Measurements from ENCODE around the gene LBR.

DNA sequence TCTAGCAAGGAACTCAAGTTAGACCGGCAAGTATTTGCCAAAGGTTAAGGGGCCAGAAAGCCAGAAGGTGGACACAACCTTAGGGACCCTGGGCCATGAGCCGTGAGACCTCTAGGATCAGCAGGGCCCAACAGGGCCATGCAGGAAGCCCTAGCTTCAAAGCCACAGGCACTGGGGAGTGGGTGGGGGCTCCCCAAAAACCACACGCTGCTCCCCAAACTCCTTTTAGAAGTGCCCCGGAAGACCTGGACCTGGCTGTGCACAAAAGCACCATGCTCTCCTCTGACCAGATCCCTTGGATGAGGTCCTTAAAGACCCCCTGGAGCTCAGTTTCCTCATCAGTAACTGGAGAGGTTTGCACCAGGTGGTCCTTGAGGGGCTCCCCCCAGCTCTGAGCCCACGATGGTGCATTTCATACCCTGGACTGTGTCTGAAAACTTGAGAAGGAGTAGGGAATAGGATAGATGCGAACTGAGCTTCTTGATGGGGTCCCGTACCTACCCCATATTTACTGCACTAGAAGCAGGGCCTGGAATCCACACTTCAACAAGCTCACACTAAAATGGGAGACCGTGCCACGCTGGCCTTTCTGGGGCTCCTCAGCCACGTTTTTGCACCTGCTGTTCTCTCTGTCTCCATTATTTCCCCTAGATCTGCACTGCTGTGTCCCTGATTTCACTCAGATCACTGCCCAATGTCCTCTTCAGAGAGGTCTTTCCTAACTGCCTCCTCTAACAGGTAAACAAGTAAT is 40.6 kb upstream of the LBR start:
- TF ChIP-seq POLR2AphosphoS5 (IDR thresholded peaks at IDR 0.05) = no peak
- TF ChIP-seq, protein P1, sequence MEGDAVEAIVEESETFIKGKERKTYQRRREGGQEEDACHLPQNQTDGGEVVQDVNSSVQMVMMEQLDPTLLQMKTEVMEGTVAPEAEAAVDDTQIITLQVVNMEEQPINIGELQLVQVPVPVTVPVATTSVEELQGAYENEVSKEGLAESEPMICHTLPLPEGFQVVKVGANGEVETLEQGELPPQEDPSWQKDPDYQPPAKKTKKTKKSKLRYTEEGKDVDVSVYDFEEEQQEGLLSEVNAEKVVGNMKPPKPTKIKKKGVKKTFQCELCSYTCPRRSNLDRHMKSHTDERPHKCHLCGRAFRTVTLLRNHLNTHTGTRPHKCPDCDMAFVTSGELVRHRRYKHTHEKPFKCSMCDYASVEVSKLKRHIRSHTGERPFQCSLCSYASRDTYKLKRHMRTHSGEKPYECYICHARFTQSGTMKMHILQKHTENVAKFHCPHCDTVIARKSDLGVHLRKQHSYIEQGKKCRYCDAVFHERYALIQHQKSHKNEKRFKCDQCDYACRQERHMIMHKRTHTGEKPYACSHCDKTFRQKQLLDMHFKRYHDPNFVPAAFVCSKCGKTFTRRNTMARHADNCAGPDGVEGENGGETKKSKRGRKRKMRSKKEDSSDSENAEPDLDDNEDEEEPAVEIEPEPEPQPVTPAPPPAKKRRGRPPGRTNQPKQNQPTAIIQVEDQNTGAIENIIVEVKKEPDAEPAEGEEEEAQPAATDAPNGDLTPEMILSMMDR (IDR thresholded peaks at IDR 0.05) = no peak
- TF ChIP-seq POLR2A (IDR thresholded peaks at IDR 0.05) = no peak
